Tibial nerve (tissue), 4 donors: ENCODE results near the gene MFAP3L. TPM values are rescaled to one million over a fixed set of nuclear protein-coding genes. Genes with fewer than 3 reads are reported as not detected.

Source experiments
- DNase-seq, 2 donors: peaks; one replicate each; pipeline ENCODE4 v3.0.0-alpha.2; 2019; ENCODE audit warnings: low spot score in 2 of 2
- H3K27ac ChIP-seq, 4 donors: fragments of 200-600 bp; sonication (generic) in 3 of 4; one replicate each; pipeline ENCODE4 v1.5.1; 2017 to 2019; ENCODE audit warnings: mild to moderate bottlenecking in 1 of 4
- H3K27me3 ChIP-seq, 2 donors: fragments of 200-600 bp; sonication (generic) in 1 of 2; one replicate each; pipeline versions ENCODE4 v1.5.1 to v1.6.0; 2017 to 2019
- H3K36me3 ChIP-seq, 3 donors: fragments of 200-600 bp; sonication (generic); one replicate each; pipeline ENCODE4 v1.5.1; 2018 to 2019
- H3K4me1 ChIP-seq, 4 donors: fragments of 200-600 bp; sonication (generic) in 3 of 4; one replicate each; pipeline ENCODE4 v1.5.1; 2017 to 2019
- H3K4me3 ChIP-seq, 4 donors: fragments of 200-600 bp; sonication (generic) in 3 of 4; one replicate each; pipeline ENCODE4 v1.5.1; 2017 to 2019; ENCODE audit warnings: mild to moderate bottlenecking in 1 of 4, moderate library complexity in 1 of 4
- H3K9me3 ChIP-seq, 4 donors: fragments of 200-600 bp; sonication (generic) in 3 of 4; one replicate each; pipeline ENCODE4 v1.5.1; 2017 to 2019
- CTCF ChIP-seq, 5 experiments: fragments of 200-600 bp in 3 of 5; fragments of 450-650 bp in 2 of 5; sonication (generic) in 3 of 5; IDR thresholded peaks; one replicate each; pipeline ENCODE4 v1.5.1; 2016 to 2019; ENCODE audit warnings: antibody characterized with exemption in 5 of 5, mild to moderate bottlenecking in 3 of 5, moderate library complexity in 2 of 5
- EP300 ChIP-seq, 2 donors: sonication (generic); formaldehyde crosslinking; IDR thresholded peaks; one replicate each; pipeline ENCODE4 v1.6.1; 2017; ENCODE audit warnings: antibody characterized with exemption in 2 of 2, mild to moderate bottlenecking in 1 of 2
- POLR2A ChIP-seq, 2 donors: fragments of 450-650 bp; IDR thresholded peaks; one replicate each; pipeline ENCODE4 v1.6.1; 2017; ENCODE audit warnings: antibody characterized with exemption in 2 of 2, mild to moderate bottlenecking in 2 of 2, moderate library complexity in 2 of 2
- WGBS, 2 donors: methylation state at CpG; one replicate each; pipeline ENCODE4 v1.1.5; 2018; 5-methylcytosine and 5-hydroxymethylcytosine counted together
- total RNA-seq, 4 donors: library from RNA; depleted of rRNA; stranded (reverse); fragments of >200 nt; gene quantifications; one replicate each; pipeline ENCODE4 v1.1.0, GENCODE V29; 2016

Gene MFAP3L
- total RNA-seq, 4 donors from 2014 or later: 15.3 to 37.4 (median 21.2) TPM

DNA sequence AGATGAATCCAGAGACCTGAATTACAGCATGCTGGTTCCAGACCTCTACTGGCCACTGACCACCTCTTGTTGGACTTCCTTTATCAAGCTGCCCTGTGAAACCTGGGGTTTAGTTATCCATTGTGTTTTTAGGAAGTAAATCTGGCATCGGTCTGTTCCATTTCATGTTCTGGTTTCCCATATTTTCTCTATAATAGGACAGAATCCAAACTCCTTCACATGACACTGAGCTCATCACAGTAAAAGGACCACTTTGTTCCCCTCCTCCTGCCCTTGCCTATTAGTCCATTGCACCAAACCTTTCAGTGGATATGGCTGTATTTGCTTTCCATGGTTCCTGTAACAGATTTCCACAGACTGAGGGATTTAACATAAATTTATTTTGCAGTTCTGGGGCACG lies 4.0 kb downstream of the MFAP3L start:
- 76 to 84% methylated on average over 2 of the region's 2 CpGs for WGBS, 2 donors

GRCh38 chr4:170017252-170017651 lies 8.9 kb downstream of the MFAP3L start:
- WGBS, 2 donors: 62 to 72% methylated on average over 3 of the region's 3 CpGs

More for the DNA sequence above, 4.0 kb downstream of the MFAP3L start:
- no peak overlapping the region for H3K4me3 ChIP-seq
- TF ChIP-seq POLR2A (IDR thresholded peaks at IDR 0.05): no peak
- no peak for TF ChIP-seq CTCF (IDR thresholded peaks at IDR 0.05)
- no peak for TF ChIP-seq EP300 (IDR thresholded peaks at IDR 0.05)
- no peaks in the 10 kb centered on the region for H3K9me3 ChIP-seq
- peak overlapping the region in 1 of 4 donors; percentile 22 for H3K27ac ChIP-seq
- no peak for DNase-seq
- H3K36me3 ChIP-seq: no peaks in the 10 kb centered on the region
- no peaks in the 10 kb centered on the region for H3K27me3 ChIP-seq
- H3K4me1 ChIP-seq: peaks cover 0 to 14% (median 0%) of the 10 kb centered on the region in 4 donors

DNA sequence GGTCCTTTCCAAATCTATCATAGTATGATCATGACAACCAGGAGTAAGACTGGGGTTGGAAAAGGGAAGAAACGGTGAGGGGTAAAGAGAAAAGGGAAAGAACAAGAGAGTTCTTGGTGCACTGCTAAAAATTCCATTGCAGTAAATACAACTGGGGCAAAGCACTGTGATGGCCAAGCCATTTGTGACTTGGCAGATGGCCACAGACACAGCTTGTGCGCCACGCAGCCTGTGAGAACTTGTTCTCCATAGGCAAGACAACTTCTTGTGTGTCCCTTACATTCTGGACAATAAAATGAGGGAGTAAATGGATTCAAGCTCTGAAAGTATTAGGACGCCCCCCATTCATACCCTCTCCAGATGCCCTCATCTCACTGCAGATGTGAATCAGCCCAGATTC lies 10.9 kb downstream of the MFAP3L start:
- DNase-seq: no peak
- TF ChIP-seq CTCF (IDR thresholded peaks at IDR 0.05) (no peak), POLR2A (IDR thresholded peaks at IDR 0.05) (no peak), EP300 (IDR thresholded peaks at IDR 0.05) (no peak)
- peaks cover 0 to 3% (median 0%) of the 10 kb centered on the region in 4 donors for H3K4me1 ChIP-seq
- no peak overlapping the region for H3K4me3 ChIP-seq
- H3K36me3 ChIP-seq: no peaks in the 10 kb centered on the region
- 45 to 47% methylated on average over 4 of the region's 4 CpGs for WGBS, 2 donors
- no peaks in the 10 kb centered on the region for H3K27me3 ChIP-seq
- peak overlapping the region in 2 of 4 donors; percentile 35 to 56 for H3K27ac ChIP-seq
- H3K9me3 ChIP-seq: no peaks in the 10 kb centered on the region

More at GRCh38 chr4:170017252-170017651, 8.9 kb downstream of the MFAP3L start:
- H3K27ac ChIP-seq: peak overlapping the region in 2 of 4 donors; percentile 37 to 40
- peaks cover 0 to 6% (median 0%) of the 10 kb centered on the region in 4 donors for H3K4me1 ChIP-seq
- no peaks in the 10 kb centered on the region for H3K27me3 ChIP-seq
- no peak for TF ChIP-seq CTCF (IDR thresholded peaks at IDR 0.05)
- no peak for TF ChIP-seq EP300 (IDR thresholded peaks at IDR 0.05)
- no peak for TF ChIP-seq POLR2A (IDR thresholded peaks at IDR 0.05)
- H3K36me3 ChIP-seq: no peaks in the 10 kb centered on the region
- no peak overlapping the region for H3K4me3 ChIP-seq
- no peak for DNase-seq
- H3K9me3 ChIP-seq: no peaks in the 10 kb centered on the region

GRCh38 chr4:170014359-170015011 lies 11.7 kb downstream of the MFAP3L start:
- WGBS, 2 donors: 31 to 46% methylated on average over 6 of the region's 6 CpGs
- peak overlapping the region in 1 of 4 donors; percentile 56 for H3K27ac ChIP-seq
- no peaks in the 10 kb centered on the region for H3K27me3 ChIP-seq
- H3K36me3 ChIP-seq: no peaks in the 10 kb centered on the region
- H3K9me3 ChIP-seq: no peaks in the 10 kb centered on the region
- peaks cover 0 to 3% (median 0%) of the 10 kb centered on the region in 4 donors for H3K4me1 ChIP-seq
- no peak overlapping the region for H3K4me3 ChIP-seq
- TF ChIP-seq CTCF (IDR thresholded peaks at IDR 0.05): no peak
- TF ChIP-seq POLR2A (IDR thresholded peaks at IDR 0.05): no peak
- TF ChIP-seq EP300 (IDR thresholded peaks at IDR 0.05): no peak
- DNase-seq: no peak

GRCh38 chr4:170012629-170012958 lies 13.6 kb downstream of the MFAP3L start:
- Histone ChIP-seq H3K27me3 (no peaks in the 10 kb centered on the region), H3K36me3 (no peaks in the 10 kb centered on the region), H3K27ac (no peak overlapping the region), H3K9me3 (no peaks in the 10 kb centered on the region), H3K4me3 (no peak overlapping the region), H3K4me1 (peaks cover 0 to 3% (median 0%) of the 10 kb centered on the region in 4 donors)
- no peak for DNase-seq
- WGBS, 2 donors: 86 to 90% methylated on average over 2 of the region's 2 CpGs
- TF ChIP-seq POLR2A (IDR thresholded peaks at IDR 0.05) (no peak), EP300 (IDR thresholded peaks at IDR 0.05) (no peak), CTCF (IDR thresholded peaks at IDR 0.05) (no peak)
